ENCODE measurements around the gene ZNF655.

ZNF655 gene

DNA sequence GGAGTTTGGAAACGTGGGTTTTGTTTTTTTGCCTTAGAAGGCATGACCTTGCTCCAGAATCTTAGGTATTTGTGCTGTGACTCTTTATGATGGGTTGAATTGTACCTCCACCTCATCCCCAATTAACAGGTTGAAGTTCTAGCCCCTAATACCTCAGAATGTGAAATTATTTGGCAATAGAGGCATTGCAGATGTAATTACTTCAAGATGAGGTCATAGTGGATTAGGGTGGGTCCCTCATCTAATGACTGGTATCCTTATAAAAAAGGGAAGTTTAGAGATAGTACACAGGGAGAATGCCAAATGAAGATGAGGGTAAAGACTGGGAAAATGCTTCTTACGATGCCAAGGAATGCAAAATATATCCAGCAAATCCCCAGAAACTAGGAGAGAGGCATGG lies 3.5 kb upstream of the ZNF655 start (continued):
- TF ChIP-seq, protein P1, sequence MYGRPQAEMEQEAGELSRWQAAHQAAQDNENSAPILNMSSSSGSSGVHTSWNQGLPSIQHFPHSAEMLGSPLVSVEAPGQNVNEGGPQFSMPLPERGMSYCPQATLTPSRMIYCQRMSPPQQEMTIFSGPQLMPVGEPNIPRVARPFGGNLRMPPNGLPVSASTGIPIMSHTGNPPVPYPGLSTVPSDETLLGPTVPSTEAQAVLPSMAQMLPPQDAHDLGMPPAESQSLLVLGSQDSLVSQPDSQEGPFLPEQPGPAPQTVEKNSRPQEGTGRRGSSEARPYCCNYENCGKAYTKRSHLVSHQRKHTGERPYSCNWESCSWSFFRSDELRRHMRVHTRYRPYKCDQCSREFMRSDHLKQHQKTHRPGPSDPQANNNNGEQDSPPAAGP (tag by site-specific recombination; IDR thresholded peaks at IDR 0.05) = 0 out of 2 replicates have a peak, but pooled peaks have one; percentile 18
- TF ChIP-seq ZNF701 (tag by site-specific recombination; IDR thresholded peaks at IDR 0.05) (no peak), ZFP69B (tag by site-specific recombination; IDR thresholded peaks at IDR 0.05) (0 out of 2 replicates have a peak, but pooled peaks have one; percentile 35), ZBTB21 (tag by site-specific recombination; IDR thresholded peaks at IDR 0.05) (peak; percentile 70), ZNF501 (tag by site-specific recombination; IDR thresholded peaks at IDR 0.05) (no peak), ZNF610 (tag by site-specific recombination; IDR thresholded peaks at IDR 0.05; ENCODE audit: borderline replicate concordance) (no peak), ZNF473 (tag by site-specific recombination; IDR thresholded peaks at IDR 0.05) (no peak), ZNF830 (tag by site-specific recombination; IDR thresholded peaks at IDR 0.05; ENCODE audit: low read depth) (no peak), ZNF248 (tag by site-specific recombination; IDR thresholded peaks at IDR 0.05) (no peak), HOXA7 (CRISPR knock-in tag; IDR thresholded peaks at IDR 0.05; ENCODE audit: borderline replicate concordance) (no peak), ZNF138 (tag by site-specific recombination; IDR thresholded peaks at IDR 0.05; ENCODE audit: borderline replicate concordance) (no peak), ZNF24 (tag by site-specific recombination; IDR thresholded peaks at IDR 0.05) (no peak), ZNF354C (tag by site-specific recombination; IDR thresholded peaks at IDR 0.05; ENCODE audit: borderline replicate concordance, low read depth) (no peak), ZNF350 (tag by site-specific recombination; IDR thresholded peaks at IDR 0.05) (no peak), ZEB2 (tag by site-specific recombination; IDR thresholded peaks at IDR 0.05) (no peak), ATF2 (tag by site-specific recombination; IDR thresholded peaks at IDR 0.05; ENCODE audit: low read depth) (no peak), ZNF585B (tag by site-specific recombination; IDR thresholded peaks at IDR 0.05) (no peak)
- TF ChIP-seq, protein P2, sequence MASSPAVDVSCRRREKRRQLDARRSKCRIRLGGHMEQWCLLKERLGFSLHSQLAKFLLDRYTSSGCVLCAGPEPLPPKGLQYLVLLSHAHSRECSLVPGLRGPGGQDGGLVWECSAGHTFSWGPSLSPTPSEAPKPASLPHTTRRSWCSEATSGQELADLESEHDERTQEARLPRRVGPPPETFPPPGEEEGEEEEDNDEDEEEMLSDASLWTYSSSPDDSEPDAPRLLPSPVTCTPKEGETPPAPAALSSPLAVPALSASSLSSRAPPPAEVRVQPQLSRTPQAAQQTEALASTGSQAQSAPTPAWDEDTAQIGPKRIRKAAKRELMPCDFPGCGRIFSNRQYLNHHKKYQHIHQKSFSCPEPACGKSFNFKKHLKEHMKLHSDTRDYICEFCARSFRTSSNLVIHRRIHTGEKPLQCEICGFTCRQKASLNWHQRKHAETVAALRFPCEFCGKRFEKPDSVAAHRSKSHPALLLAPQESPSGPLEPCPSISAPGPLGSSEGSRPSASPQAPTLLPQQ (tag by site-specific recombination; IDR thresholded peaks at IDR 0.05) = peak; percentile 67
- TF ChIP-seq, protein P3, sequence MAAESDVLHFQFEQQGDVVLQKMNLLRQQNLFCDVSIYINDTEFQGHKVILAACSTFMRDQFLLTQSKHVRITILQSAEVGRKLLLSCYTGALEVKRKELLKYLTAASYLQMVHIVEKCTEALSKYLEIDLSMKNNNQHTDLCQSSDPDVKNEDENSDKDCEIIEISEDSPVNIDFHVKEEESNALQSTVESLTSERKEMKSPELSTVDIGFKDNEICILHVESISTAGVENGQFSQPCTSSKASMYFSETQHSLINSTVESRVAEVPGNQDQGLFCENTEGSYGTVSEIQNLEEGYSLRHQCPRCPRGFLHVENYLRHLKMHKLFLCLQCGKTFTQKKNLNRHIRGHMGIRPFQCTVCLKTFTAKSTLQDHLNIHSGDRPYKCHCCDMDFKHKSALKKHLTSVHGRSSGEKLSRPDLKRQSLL (tag by site-specific recombination; IDR thresholded peaks at IDR 0.05) = no peak

DNA sequence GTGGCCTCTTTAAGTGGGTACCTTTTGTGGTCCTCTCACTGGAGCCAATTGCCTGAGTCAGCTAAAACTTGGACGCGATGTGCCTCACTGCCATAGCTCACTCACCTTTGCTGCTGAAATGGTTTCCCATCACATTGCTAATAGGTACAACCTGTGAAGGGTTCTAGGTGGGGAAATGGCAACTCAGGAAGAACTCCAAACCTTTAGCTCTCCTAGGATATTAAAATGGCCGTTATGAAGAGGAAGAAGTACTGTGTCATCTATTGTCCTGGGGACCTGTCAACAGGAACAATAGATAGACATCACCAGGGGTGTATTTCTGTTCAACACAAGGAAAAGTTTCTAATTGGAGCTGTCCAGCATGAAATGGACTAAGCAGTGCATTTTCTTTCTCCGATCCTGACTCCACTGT lies 1.2 kb upstream of the ZNF655 start:
- Histone ChIP-seq H3K4me3 (ENCODE audit: low read depth, low read length) (peak overlapping the region; percentile 93; the same call in 1 of the 2 replicates), H3K27ac (ENCODE audit: extremely low read depth, low read depth, low read length) (peak overlapping the region; percentile 90; the same call in 1 of the 2 replicates), H3K36me3 (ENCODE audit: control insufficient read depth in 2 of 2, insufficient read depth in 1 of 2, low read length in 2 of 2) (peaks cover 26 to 54% of the 10 kb centered on the region in 2 experiments), H3K9me3 (ENCODE audit: control insufficient read depth, insufficient read depth, low read depth, low read length) (no peaks in the 10 kb centered on the region), H3K4me1 (ENCODE audit: control insufficient read depth, insufficient read depth, low read length) (peaks cover 3% of the 10 kb centered on the region; the same call in 1 of the 2 replicates)
- TF ChIP-seq, protein P4, sequence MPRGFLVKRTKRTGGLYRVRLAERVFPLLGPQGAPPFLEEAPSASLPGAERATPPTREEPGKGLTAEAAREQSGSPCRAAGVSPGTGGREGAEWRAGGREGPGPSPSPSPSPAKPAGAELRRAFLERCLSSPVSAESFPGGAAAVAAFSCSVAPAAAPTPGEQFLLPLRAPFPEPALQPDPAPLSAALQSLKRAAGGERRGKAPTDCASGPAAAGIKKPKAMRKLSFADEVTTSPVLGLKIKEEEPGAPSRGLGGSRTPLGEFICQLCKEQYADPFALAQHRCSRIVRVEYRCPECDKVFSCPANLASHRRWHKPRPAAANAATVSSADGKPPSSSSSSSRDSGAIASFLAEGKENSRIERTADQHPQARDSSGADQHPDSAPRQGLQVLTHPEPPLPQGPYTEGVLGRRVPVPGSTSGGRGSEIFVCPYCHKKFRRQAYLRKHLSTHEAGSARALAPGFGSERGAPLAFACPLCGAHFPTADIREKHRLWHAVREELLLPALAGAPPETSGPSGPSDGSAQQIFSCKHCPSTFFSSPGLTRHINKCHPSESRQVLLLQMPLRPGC (tag by site-specific recombination; IDR thresholded peaks at IDR 0.05) = no peak
- TF ChIP-seq REST (tag by site-specific recombination; IDR thresholded peaks at IDR 0.05) = peak; percentile 91
- ChIA-PET POLR2A (interaction anchor here (1.9 to 3.4 kb wide), 2 partner anchors 10 to 52 kb away, joined by 7 to 26 read pairs; partner anchors contain the start of gene ZKSCAN5), CTCF (no interaction called here)

Data from HEK293 (cell line).